GOT3 (cell line): ENCODE measurements around the gene PGAM2.

ENCODE experiments used
- DNase-seq: peaks from one replicate; lab custom pipeline; 2025; ENCODE audit warnings: mixed read lengths; lab: John Stamatoyannopoulos, UW

The PGAM2 gene

DNA sequence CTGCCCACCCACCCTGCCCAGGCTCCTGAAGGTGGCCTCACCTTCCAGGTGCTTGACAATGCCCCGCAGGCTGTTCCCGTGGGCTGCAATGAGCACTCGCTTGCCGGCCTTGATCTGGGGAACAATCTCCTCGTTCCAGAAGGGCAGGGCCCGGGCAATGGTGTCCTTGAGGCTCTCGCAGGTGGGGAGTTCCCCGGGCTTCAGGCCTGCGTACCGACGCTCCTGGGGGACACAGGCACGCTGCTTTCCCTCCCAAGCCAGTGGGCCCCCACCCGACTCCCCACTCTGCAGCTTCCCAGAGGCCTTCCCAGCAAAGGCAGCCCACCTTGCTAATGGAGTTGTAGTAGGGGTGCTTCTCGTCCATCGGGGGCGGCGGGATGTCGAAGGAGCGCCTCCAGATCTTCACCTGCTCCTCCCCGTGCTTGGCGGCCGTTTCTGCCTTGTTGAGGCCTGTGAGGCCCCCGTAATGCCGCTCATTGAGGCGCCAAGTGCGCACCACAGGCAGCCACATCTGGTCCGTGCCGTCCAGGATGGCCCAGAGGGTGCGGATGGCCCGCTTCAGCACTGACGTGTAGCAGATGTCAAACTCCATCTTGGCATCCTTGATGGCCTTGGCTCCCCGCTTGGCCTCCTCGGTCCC is 456 bp downstream of the PGAM2 start:
- DNase-seq, result no peak

DNA sequence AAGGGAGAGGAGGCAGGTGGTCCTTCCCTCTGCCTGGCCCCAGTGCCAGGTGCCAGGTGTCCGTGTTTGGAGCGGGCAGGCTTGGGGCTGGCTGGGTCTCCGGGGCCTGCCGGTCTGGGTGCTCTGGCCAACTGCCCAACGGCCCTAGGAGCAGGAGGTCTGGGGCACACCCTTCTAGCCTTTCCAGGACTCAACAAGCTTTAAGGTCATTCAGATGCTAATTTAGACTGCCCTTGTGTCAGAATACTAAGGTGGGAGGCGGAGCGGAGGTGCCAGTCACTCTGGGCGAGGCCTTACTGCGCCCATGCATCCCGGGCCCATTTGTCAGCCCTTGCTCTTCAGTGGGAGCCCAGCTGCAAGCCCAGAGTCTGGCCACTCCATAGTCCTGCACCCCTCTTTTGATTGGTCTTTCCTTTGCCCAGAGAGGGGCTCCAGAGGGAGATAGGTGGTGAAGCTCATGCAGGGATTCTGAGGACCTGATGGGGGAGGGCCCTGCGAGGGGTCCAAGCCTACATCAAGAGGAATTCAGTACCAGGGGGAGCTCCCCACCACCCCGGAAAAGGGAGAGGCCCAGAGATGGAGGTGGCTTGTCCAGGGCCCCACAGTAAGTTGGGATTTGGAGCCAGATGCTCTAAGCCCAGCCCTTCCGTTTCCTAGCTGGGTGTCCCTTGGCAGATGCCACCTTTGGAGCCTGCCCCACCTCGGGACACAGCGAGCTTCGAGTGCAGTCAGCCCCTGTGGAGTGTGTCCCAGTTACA is 1.3 kb downstream of the PGAM2 start:
- no peak for DNase-seq

DNA sequence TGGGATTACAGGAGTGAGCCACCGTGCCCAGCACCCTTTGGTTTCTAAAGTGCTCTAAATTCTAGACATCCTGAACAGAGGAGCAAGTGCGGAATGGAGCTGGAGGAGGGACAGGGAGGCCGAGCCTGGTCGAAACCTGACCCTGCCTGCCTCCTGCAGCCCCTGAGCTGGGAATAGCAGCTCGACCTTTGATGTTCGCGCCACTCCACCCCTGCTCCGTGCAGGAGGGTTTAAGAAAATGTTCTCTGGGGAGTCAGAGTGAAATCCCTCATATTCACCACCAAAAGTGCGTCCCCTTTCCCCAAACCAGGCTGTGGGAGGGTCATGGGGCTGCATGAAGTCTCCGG is 1.8 kb downstream of the PGAM2 start:
- DNase-seq, result no peak

DNA sequence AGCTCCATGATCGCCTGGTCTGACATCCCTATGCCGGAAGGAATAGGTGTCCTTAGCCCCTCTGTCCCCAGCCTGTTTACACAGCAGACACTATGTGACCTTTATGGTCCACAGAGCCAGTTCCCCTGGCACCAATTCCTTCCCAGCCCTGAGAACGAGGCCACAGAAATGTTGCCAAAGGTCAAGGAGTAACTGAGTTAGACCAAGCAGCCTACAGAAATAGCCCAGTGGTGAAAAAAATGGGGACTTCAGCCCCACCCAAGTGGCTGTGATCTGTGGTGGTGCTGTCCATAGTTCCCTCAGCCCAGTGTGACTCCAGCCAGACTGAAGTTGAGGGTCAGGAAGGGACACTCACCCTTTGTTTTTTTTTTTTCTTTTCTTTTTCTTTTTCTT is 2.5 kb downstream of the PGAM2 start:
- DNase-seq, result no peak

DNA sequence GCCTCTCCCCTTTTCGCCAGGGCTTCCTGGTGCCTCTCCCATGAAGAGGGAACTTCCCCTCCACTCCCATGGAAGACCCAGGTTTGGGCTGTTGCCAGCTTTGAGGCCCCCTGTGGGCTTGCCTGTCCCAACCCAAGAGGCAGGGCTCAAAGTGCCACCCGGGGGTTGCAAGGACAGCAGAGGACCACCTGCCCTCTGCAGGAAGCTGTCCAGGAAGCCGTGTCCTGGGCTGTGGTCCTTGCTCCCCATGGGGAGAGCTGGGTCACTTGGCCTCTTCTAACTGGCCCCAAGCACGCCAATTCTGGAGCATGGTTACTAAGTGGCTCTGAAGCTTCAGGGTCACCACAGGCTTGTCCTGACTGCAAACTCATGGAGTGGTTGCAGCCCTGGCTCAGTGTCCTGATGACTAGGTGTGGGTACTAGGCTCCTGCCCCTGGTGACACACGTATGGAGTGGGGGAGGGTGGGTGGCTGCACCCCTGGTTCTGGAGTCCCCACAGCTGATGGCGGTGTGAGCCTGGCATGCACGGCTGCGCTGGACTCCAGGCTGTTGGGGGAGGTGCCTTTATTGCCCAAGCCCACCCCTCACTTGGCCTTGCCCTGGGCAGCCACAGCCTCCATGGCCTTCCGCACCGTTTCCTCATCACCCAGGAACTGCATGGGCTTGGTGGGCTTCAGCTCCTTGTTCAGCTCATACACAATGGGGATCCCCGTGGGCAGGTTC is 3.0 kb downstream of the PGAM2 start:
- no peak for DNase-seq

GRCh38 chr7:44061645-44062179 is 3.7 kb downstream of the PGAM2 start:
- no peak for DNase-seq

DNA sequence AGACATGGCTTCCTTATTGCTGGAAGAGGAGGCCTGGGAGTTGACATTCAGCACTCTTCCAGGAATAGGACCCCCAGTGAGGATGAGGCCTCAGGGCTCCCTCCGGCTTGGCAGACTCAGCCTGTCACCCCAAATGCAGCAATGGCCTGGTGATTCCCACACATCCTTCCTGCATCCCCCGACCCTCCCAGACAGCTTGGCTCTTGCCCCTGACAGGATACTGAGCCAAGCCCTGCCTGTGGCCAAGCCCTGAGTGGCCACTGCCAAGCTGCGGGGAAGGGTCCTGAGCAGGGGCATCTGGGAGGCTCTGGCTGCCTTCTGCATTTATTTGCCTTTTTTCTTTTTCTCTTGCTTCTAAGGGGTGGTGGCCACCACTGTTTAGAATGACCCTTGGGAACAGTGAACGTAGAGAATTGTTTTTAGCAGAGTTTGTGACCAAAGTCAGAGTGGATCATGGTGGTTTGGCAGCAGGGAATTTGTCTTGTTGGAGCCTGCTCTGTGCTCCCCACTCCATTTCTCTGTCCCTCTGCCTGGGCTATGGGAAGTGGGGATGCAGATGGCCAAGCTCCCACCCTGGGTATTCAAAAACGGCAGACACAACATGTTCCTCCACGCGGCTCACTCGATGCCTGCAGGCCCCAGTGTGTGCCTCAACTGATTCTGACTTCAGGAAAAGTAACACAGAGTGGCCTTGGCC is 4.3 kb downstream of the PGAM2 start:
- no peak for DNase-seq

GRCh38 chr7:44060091-44060947 is 5.0 kb downstream of the PGAM2 start:
- no peak for DNase-seq

- no peak for DNase-seq
Measured at GRCh38 chr7:44059219-44060090, 5.9 kb downstream of the PGAM2 start.

DNA sequence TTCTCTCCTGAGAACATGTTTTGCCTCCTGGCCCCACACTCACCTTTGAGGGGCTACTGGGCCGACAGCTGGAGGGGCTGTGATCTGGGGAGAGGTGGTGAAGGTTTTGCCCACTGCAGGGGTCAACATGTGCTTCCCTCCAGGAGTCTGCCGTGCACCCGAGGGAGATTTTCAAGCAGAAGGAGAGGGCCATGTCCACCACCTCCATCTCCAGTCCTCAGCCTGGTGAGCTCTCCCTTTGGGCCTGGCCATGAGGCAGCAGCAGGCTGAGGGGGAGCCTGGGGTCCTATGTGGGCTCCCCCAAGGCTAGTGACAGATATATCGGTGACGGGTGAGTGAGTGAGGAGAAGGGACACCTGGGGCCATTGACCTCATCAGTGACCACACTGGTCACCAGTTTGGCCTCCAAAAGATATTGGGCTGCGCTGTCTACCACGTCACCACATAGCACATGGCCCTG is 6.6 kb downstream of the PGAM2 start:
- no peak for DNase-seq

DNA sequence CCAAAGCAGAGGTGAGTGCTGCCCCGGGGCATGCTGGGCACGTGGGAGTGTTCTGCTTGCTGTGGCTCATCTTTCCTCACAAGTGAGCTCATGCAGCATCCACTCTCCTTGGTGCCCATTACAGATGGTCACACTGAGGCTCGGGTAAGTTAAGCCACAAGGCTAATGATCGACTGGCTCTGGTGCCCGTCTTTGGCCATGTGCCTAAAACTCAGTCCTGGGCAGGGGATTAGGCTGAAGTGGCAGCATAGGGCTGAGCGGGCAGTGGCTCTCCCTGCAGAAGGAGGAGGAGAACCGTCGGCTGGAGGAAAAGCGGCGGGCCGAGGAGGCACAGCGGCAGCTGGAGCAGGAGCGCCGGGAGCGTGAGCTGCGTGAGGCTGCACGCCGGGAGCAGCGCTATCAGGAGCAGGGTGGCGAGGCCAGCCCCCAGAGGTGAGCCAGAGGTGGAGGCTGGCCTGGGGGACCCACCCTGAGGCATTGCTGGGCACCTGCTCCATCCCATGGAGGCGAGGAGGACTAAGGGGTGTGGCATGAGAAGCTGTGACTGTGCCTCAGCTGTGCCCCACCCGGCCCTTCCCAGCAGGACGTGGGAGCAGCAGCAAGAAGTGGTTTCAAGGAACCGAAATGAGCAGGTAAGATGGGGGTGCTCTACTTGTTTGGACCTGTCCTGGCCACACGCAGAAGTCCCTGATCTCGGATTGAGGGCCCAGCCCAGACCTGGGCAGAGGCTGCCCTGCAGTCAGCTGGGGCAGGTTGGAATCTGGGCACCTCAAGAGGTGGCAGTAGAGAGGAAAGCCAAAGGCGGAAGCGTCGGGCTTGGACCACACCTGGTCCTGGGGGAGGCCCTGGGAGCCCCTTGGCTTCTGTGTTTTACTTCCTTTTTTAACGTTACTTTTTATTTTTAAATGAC is 7.3 kb downstream of the PGAM2 start:
- DNase-seq, result no peak

DNA sequence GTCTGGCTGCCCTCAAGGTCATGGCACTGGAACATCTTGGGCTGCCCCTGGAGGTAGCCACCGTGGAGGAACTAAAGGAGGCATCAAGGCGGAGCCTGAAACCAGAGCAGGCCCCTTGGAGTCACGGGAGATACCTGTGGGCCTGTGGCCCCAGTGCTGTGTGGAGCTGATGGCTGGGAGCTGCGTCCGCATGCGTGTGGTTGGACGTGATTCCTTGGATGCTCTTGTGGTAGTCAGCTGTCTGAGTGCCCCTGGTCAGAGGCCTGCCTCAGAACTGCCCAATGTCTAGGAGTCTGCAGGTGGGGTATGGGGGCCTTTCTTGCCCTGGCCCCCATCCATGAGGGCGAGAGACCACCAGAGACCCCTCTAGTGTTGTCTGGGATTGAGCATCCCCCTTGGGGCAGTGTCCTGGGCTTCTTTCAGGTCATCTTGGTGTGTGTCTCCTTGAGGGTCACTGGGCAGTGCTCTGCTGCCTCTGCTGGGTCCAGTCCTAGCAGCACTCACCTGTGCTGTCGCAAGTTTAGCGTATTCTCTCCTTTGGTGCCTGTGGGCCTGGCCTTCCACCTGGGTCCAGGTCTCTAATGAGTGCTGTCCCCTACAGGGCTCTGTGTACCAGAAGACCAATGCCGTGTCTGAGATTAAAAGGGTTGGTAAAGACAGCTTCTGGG is 8.1 kb downstream of the PGAM2 start:
- DNase-seq, result no peak

DNA sequence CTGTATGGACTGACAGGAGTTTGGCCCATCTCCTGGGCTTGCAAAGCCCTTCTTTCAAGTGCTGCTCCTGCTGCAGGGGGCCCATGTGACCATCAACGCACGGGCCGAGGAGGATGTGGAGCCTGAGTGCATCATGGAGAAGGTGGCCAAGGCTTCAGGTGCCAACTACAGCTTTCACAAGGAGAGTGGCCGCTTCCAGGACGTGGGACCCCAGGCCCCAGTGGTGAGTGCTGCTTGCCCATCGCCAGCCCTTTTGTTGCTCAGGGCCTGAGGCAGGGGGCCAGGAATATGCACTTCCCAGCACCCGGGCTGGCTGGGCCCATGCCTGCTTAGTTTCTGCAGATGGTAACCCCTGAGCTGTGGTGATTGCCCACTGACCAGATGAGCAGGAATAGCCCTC is 8.7 kb downstream of the PGAM2 start:
- DNase-seq, result no peak

GRCh38 chr7:44052771-44053365 is 12.5 kb downstream of the PGAM2 start:
- DNase-seq, result no peak

DNA sequence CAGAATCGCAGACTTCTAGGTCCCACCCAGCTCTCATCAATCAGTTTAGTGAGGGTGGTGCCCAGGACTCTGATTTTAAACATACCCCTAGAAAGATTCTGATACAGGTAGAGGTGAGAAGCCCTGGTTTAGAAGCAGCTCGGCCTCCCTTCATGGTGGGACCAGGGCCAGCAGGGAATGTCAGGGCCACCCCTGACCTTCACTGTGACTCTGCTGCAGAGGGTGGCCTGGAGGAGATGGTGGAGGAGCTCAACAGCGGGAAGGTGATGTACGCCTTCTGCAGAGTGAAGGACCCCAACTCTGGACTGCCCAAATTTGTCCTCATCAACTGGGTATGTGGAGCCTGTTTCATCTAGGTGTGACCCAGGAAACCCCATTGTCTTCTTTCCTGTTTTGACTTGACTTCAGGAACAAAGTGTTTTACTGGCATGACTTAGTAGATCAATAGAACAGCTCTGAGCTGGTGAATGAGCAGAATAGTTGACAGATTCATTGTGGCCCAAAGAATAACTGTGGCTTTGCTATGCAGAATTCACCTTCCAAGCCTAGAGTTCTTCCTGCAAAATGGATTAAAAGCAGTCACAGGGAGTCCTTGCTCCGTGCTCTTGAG is 13.7 kb downstream of the PGAM2 start:
- no peak for DNase-seq

GRCh38 chr7:44050915-44051560 is 14.3 kb downstream of the PGAM2 start:
- no peak for DNase-seq
